ENCODE data around the gene SDK1.

The SDK1 gene

DNA sequence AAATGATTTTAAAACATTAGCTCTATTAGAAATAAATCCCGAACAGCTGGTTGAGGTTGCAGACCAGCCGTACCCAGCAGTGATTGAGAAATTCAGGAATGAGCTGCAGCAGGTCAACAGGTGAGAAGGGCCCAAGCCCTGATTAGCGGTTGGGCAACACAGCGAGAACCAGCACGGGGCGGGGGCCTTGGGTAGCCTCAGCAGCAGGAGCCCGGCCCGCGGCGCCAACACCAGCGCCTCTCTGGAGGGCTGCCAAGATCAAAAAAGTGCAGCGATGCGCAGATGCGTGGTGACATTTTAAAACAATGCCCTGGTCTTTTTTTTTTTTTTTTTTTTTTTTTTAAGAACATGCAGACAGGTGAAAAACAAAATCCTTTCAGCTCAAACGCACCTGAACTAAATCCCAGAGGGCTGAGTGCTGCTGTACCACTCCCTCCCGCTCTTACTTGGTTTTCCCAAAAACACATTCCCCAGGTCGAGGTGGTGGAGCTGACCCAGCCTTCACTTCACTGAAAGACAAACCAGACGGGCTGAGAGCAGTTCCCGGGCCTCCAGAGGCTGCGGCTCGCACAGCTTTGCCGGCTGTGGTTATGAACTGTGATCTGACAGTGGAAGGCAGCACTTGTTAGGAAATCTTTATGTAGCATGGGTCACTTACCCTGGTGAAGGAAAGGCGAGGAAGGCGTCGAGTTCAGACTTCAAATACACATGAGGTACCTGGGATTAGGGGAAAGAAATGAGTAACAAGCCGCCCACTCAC lies 579.4 kb downstream of the SDK1 start:
- no peak for DNase-seq (ENCODE audit: low read depth)

DNA sequence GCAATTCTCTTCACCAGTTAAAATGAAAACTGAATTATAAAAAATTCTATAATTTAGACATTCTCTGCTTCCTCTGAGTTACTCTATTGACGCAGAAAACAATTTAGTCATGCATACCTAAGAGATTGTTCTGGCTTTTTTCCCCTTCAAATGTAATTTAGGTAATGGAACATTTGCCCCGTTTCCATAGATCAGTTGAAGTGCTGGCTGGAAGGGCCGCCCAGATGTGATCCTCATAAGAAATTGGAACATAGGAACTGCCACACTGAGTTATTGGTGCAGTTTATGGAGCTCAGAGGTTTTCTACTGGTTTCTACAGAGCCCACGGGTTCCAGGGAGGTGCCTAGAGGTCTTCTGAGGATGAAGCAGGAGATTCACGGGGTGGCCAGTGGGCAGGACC lies 581.7 kb downstream of the SDK1 start:
- DNase-seq (ENCODE audit: low read depth) = no peak

DNA sequence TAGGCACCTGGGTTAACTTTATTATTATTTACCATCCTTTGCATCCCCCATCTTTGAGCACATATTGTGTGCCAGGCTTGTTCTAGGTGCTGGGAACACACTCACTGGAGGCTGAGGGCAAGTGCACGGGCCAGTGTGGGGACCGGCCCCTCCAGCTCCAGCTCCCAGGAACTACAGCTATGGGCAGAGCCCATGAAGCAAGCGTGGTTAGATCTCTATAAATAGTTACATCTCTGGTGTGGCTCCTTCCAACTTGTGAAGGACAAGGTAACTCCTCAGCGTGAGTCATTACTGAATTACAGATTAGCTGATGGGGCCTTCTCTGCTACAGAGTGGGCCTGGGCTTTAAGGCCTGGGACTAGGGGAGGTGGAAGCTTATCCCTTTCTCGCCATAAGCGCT lies 583.5 kb downstream of the SDK1 start:
- no peak for DNase-seq (ENCODE audit: low read depth)

DNA sequence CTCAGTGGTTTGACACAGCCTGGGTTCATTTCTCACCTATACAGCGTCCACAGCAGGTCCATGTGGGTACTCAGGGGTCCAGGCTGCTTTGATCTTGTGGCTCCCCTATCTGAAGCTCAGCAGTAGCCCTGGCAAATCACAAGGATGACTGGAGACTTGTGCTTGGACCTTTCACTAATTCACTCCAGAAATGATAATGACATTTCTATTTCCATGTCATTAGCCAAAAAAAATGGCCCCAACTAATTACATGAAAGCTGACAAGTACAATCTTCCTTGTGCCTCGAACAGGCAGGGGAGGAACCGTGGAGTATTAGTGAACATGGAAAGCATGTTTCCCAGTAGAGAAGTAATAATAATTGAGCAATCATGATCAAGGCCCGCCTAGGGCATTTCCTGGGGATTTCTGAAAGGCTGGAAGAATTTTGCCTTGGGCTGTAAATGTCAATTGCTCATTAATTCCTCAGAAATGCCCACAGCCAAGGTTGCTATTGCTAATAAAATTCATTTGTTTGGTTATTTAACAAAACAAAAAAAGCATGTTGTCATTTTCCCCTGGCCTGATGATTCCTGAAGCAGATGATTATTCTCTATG lies 586.1 kb downstream of the SDK1 start:
- no peak for DNase-seq (ENCODE audit: low read depth)

DNA sequence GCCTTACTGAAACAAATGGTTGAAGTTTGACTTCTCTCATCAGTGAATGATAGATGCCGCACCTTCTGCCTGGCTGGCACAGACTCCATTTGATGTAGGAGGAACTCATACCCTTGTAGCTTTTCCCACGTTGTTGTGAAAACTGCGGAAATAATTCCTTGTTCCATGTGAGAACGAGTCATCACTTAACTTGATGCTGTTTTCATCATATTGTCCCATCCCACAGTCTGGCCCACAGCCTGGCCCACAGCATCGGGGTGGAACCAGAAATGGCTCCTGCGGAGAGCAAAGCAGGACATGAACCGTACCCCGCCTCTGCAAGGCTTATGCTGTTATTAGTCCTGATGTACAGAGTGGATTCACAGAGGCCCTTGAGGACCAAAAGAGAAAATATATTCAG lies 587.0 kb downstream of the SDK1 start:
- DNase-seq (ENCODE audit: low read depth) = no peak

DNA sequence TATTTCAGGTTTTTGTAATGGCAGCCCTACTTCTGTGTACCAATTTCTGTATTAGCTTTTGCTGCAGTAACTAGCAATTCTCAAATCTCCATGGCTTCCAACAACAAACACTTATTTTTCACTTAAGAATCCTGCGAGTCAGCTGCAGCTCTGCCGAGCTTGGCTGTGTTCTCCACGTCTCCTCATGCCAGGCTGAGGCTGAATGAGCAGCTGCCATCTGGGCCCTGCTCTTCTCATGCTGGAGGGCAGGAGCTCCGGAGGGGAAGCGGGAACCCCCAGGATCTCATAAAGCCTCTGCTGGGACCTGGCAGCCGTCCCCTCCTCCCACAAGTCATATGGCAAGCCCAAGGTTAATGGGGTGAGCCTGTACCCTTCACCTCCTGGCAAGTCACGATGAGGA lies 591.1 kb downstream of the SDK1 start:
- no peak for DNase-seq (ENCODE audit: low read depth)

DNA sequence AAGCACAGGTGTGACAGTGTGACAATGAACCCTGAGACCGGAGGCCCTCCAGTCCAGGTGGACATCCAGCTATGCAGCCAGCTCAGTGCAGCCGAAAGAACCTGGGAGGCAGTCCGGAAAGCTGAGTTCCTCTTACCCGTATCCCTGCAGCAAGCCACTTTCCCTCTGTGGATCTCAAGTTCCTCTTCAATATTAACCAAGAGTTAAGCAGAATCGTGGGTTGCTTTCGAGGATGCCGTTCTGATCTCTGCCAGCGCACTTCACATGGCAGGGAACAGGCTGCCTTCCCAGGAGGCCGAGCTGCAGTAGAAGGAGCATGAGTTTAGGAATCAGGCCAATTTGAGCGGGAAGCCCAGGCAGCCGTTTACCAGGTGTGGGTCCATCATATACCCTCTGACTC lies 591.6 kb downstream of the SDK1 start:
- no peak for DNase-seq (ENCODE audit: low read depth)

DNA sequence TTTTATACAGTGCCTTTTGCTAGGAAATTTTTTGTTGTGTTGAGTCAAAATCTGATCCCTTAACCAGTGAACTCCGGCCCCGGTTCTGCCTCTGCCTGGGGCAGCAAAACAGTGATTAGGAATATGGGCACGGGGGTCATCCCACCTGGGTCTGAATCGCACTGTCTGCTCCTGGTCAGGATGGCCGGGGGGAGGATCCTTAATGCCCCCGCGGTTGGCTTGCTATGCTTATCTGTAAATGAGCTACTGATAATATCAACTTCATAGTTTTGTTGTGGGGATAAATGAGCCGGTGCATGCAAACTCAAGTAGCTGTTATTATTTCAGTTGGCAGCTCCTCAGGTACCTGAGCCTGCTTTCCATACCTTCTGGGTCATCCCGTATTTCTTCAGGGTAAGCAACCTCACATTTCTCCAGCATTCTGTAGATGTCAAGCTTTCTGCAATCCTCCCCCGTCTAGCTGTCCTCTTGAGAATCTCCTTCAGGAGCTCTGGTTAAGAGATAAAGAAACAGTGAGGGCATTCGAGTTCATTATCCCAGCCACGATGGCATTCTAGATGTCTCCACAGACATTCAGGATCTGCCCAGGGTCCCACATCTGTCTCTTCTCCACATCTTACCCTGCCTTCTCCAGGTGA lies 592.2 kb downstream of the SDK1 start:
- no peak for DNase-seq (ENCODE audit: low read depth)

DNA sequence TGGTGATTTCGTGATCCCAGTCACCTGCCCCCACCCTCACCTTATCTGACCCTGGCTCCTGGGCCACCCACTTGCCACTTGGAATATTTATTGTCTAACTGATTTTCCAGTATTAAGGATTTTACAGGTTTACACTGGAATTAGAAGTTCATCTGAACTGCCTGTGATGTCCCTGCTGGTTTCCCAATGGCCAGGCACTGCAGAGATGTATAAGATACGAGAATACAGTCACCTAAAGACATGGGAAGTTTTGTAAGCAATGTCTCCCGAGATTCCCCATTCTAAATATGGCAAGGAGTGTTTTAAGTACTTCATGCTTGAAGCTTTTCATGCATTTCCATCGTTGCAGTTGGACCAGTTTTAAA lies 592.7 kb downstream of the SDK1 start:
- no peak for DNase-seq (ENCODE audit: low read depth)

DNA sequence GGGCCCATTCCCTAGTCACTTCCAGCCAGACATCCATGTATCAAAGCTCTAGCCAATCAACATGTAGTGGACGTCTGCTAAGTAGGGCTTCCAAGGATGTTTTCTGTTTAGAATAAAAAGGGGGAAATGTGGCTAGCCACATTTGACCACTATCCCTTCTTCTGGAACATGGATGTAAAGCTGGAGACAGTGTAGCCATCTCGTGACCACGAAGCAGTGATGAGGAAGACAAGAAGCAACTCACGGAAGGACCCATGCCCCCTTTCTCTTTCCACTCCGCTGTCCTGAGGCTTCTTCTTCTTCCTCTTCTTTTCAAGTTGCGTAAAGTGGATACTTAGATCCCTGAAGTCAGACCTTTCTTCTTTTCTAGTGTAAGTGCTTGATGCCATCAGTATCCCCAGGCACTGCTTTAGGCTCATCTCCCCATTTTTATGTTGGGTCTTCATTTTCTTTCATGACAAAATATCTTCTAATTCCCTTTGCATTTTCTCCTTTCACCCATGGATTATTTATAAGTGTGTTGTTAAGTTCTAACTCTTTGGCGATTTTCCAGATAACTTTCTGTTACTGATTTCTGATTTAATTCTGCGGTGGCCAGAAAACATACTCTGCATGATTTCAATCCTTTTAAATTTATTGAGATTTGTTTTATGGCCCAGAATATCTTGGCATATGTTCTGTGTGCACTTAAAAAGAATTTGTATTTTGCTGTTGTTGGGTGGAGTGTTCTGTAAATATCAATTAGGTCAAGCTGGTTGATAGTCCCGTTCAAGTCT lies 594.5 kb downstream of the SDK1 start:
- no peak for DNase-seq (ENCODE audit: low read depth)

DNA sequence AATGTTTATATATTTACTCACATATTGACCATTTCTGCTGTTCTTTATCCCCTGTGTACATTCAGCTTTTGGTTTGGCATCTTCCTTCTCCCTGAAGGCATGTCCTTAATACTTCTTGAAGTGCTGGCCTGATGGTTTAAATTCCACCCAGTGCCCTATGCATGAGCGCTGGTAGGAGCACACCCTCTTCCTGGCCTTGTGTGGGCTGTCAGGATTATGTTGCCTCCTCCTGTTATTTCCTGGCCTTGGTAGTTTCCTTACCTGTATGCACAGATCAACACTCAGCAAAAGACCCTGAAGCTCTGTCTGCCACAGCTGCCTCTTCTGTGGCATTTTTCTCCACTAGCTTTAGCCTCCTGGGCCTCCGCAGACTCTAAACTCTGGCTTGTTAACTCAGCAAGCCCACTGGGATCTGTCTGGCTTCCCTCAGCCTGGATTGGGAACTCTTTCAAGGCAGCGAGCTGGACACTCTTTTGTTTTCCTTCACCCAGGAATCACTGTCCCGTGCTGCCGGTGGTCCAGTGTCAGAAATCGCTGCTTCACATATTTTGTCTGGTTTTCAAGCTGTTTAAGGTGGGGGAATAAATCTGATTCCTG lies 595.2 kb downstream of the SDK1 start:
- no peak for DNase-seq (ENCODE audit: low read depth)

DNA sequence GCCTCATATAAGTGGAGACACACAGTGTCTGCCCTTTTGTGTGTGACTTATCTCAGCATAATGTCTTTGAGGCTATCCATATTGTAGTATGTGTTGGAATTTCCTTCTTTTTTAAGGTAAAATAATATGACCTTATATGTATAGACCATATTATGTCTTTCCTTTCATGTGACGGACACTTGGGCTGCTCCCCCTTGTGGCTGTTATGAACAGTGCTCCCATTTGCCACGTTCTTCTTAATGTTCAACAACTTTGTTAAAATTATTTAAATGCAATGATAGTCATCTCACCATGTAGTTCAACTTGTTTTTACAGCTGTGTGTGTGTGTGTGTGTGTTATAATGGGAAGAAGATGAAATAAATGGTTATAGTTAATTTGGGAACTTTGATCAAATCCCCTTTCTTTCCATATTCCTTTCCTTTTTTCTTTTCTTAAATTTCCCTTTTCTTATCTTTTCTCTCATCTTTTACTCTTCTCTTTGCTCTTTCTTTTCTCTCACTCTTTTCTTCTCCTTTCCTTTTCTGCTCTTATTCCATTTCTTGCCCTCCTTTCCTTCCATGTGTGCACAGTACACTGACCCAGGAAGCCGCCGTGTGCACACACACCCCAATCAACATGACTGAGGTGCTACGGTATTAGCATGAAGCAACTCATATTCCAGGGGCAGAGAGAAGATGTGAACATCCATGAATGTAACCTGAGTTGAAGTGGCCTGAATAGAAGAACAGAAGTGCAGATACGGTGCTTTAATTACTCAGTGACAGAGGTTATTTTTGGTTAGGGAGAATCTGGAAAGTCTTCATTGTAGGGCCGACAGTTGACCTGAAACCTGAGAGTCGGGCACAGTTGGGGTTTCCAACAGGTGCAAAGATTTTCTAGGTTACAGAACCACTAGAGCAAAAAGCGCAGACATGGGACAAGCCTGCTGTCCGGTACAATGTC lies 596.6 kb downstream of the SDK1 start:
- peak; percentile 12 for DNase-seq (ENCODE audit: low read depth)

DNA sequence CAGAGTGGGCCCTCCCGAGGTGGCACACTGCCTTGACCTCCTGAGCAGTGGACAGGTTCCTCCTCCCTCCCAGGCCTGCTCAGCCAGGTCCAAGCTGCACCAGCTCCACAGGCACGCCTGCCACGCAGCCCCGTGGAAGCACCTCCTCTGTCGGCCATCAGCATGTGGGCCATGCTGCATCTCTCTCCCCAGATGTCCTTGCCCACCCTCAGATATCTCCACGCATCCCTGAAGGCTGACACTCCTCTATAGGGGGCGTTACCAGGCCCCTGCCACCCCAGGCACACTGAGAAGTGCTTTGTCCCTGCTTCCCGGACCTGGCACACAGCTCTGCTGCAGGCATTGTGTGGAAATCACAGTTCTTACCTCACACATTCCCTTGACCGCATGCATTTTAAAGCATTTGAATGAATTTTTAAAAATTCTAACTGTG lies 598.5 kb downstream of the SDK1 start:
- DNase-seq (ENCODE audit: low read depth) = no peak

DNA sequence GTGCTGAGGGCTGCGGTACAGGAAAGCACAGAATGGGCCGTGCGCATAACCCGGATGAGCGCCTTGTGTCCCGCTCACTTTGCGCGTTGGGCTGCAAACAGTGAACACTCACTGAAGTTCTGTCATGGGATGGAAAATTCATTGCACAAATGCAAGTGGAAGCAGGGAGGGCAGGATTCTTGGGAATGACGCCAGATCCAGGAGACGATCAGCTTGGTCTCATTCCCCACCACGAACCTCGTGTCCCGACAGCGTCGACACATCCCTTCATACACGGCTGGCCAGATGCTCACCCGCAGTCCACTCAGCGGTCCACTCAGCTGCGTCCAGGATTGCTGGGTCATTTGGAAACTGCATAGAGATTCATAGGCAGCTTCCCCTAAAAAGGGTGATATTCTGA lies 607.1 kb downstream of the SDK1 start:
- DNase-seq (ENCODE audit: low read depth) = no peak

DNA sequence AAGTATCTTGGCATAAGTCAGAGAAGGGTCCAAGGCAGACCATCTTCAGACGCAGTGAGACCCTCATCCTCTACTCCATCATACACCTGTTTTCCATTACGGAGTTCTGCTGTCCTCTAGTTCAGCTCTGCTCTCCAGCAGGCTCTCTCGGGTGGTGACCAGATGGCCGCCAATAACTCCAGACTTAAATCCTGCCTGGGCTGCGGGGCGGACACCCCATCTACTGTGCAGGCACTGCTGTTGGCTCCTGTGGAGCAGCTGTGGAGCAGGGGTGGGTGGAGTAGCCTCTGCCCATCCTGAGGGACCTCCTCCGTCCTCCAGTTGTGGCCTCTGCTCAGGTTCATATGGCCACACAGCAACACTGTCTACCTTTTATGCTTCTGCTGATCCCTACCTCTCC lies 608.1 kb downstream of the SDK1 start:
- no peak for DNase-seq (ENCODE audit: low read depth)

DNA sequence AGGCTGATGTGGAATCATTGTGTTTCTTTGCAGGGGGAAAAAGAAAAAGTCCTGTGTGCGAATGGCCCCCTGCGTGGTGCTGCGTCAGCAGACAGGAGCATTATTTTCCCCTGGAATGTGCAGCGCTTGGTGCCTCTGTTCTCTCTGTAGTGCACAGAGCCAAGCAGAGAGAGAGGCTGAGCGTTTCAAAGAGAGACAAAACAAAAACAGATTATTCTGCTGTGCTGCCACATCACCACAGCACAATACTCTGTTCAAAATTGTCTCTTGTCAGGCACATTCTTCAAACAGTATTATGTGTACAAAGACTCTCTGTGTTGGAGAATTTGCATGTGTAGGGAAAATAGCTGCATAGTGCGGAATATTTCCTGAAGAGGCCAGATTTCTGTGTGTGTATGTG lies 609.0 kb downstream of the SDK1 start:
- DNase-seq (ENCODE audit: low read depth) = no peak

DNA sequence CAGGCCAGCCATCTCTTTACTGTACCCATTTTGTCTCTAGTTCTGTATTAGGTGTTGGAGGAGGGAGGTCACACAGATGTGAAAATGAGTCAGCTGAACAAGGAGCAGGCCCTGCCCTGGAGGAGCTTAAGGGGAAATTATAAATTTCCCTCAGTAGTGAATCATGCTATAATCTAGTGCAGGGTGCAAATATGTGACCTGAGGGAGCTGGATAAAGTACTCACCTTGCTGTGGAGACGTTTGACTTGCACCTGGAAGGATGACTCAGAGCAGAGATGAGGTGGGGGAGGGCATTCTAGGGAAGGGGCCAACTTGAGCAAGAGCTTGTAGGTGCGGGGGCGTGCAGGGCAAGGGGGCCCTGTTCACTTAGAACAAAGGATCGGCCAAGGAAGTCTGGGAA lies 610.6 kb downstream of the SDK1 start:
- DNase-seq (ENCODE audit: low read depth) = no peak

DNA sequence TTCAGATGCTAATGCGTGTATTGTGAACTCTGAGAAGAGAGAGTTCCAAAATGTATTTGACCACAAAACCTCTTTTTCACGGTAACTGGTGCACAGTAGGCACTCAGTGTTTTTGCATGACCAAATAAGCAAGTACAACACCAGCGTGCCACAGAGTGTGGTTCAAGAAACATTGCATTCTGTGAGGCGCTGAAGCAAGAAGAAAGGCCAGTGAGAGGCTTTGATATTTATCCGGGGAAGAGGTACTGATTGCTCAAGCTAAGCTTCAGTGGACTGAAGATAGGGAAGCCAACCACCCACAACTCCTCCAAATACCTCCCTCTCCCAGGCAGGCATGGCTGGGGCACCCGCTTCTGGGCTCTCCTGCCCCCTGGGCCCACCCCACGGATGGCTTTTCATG lies 611.2 kb downstream of the SDK1 start:
- DNase-seq (ENCODE audit: low read depth) = no peak

DNA sequence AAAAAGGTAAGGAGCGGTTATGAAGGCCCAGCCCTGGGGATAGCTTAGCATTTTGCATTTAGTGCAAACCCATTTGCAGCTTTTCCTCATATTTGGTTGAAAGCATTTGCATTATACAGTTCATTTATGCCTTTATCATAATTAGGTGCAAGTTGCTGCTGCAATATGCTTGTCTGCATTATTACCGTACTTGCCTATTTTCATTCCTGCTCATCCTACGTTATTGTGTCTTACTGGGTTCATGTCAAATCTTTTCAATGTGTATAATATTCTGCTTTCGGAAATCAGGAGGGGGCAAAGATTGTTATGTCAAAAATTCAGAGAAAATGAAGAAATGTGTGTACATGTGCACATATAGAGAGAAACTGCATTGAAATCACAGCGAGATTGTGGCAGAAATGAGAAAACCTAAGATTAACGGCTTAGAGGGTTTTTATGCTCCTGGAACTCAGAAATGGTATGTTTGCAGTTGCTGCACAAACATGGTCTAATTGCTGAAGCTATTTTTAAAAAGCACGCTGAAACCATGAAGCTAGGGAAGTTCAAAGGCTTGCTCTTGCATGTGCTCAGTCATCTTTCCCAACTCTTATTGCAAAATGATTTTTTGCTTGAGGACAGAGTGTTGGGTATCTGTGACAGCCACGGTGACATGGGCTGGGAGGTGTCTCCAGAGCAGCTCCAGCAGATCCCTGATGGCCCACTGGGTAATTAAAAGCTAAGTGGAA lies 613.2 kb downstream of the SDK1 start:
- no peak for DNase-seq (ENCODE audit: low read depth)

DNA sequence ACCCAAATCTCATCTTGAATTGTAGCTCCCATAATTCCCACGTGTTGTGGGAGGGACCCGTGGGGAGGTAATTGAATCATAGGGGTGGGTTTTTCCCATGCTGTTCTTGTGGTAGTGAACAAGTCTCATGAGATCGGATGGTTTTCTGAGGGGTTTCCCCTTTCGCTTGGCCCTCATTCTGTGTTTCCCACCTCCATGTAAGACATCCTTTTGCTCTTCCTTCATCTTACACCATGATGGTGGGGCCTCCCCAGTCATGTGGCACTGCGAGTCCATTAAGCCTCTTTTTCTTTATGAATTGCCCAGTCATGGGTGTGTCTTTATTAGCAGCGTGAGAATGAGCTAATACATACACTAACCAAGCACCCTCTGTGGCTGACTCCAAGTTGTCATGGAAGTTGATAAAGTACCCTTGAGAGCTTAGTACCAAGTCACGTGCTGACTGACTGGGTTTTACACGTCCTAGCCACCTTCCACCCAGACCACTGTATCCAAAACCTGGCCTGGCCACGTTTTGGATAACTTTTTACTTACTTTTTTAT lies 614.4 kb downstream of the SDK1 start:
- DNase-seq (ENCODE audit: low read depth) = no peak

All from stimulated activated CD8-positive, alpha-beta memory T cell treated with anti-CD3 and anti-CD28 coated beads, Interleukin-4, amount 100 ng/mL, for 24 hours (primary cell).